PFSK-1 (cell line): ENCODE data around the gene ZBED5.

Experiments used
- FOXP2 ChIP-seq: optimal IDR thresholded peaks from 2 replicates; pipeline ENCODE3; 2011; ENCODE audit warnings: borderline replicate concordance, control low read depth, inconsistent platforms; ENCODE audit not compliant: insufficient read depth; ENCODE audit errors: extremely low read length, extremely low read depth
- POLR2AphosphoS5 ChIP-seq: IDR thresholded peaks from 2 replicates; pipeline ENCODE4 v1.6.1; 2012; ENCODE audit warnings: low read depth, mild to moderate bottlenecking, control low read depth, low read length, moderate library complexity
- SIN3A ChIP-seq: IDR thresholded peaks from 2 replicates; pipeline ENCODE4 v1.6.1; 2012; ENCODE audit warnings: mild to moderate bottlenecking, low read length, moderate library complexity, borderline replicate concordance; ENCODE audit not compliant: insufficient read depth
- TAF1 ChIP-seq: IDR thresholded peaks from 2 replicates; pipeline ENCODE4 v1.6.1; 2012; ENCODE audit warnings: low read length, control low read depth, borderline replicate concordance; ENCODE audit not compliant: insufficient read depth
- TF ChIP-seq, protein P1 (sequence below), 2 experiments: IDR thresholded peaks; 2 replicates each; pipeline versions ENCODE4 v1.6.1 to v1.8.0; 2011 to 2012; ENCODE audit warnings: low read depth in 2 of 2, low read length in 2 of 2, control low read depth in 1 of 2, inconsistent platforms in 1 of 2, mild to moderate bottlenecking in 1 of 2, moderate library complexity in 1 of 2; ENCODE audit not compliant: insufficient read depth in 1 of 2

ZBED5 gene

GRCh38 chr11:10856689-10857458 lies 979 bp downstream of the ZBED5 start:
- TF ChIP-seq TAF1 (no peak), SIN3A (no peak), POLR2AphosphoS5 (no peak), FOXP2 (no peak)
- TF ChIP-seq, protein P1, sequence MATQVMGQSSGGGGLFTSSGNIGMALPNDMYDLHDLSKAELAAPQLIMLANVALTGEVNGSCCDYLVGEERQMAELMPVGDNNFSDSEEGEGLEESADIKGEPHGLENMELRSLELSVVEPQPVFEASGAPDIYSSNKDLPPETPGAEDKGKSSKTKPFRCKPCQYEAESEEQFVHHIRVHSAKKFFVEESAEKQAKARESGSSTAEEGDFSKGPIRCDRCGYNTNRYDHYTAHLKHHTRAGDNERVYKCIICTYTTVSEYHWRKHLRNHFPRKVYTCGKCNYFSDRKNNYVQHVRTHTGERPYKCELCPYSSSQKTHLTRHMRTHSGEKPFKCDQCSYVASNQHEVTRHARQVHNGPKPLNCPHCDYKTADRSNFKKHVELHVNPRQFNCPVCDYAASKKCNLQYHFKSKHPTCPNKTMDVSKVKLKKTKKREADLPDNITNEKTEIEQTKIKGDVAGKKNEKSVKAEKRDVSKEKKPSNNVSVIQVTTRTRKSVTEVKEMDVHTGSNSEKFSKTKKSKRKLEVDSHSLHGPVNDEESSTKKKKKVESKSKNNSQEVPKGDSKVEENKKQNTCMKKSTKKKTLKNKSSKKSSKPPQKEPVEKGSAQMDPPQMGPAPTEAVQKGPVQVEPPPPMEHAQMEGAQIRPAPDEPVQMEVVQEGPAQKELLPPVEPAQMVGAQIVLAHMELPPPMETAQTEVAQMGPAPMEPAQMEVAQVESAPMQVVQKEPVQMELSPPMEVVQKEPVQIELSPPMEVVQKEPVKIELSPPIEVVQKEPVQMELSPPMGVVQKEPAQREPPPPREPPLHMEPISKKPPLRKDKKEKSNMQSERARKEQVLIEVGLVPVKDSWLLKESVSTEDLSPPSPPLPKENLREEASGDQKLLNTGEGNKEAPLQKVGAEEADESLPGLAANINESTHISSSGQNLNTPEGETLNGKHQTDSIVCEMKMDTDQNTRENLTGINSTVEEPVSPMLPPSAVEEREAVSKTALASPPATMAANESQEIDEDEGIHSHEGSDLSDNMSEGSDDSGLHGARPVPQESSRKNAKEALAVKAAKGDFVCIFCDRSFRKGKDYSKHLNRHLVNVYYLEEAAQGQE (IDR thresholded peaks at IDR 0.05; ENCODE audit: insufficient read depth in 1 of 2, low read depth in 2 of 2, low read length in 2 of 2), result no peak

GRCh38 chr11:10855295-10855694 lies 2.6 kb downstream of the ZBED5 start:
- TF ChIP-seq SIN3A (no peak), POLR2AphosphoS5 (no peak), FOXP2 (no peak), TAF1 (no peak)
- TF ChIP-seq, protein P1 (IDR thresholded peaks at IDR 0.05; ENCODE audit: insufficient read depth in 1 of 2, low read depth in 2 of 2, low read length in 2 of 2), result no peak

GRCh38 chr11:10847960-10848860 lies 9.6 kb downstream of the ZBED5 start:
- TF ChIP-seq TAF1, result no peak
- no peak for TF ChIP-seq FOXP2
- no peak for TF ChIP-seq POLR2AphosphoS5
- TF ChIP-seq SIN3A, result no peak
- TF ChIP-seq, protein P1 (IDR thresholded peaks at IDR 0.05; ENCODE audit: insufficient read depth in 1 of 2, low read depth in 2 of 2, low read length in 2 of 2), result no peak

- TF ChIP-seq TAF1 (no peak), POLR2AphosphoS5 (no peak), SIN3A (no peak), FOXP2 (no peak)
- TF ChIP-seq, protein P1 (IDR thresholded peaks at IDR 0.05; ENCODE audit: insufficient read depth in 1 of 2, low read depth in 2 of 2, low read length in 2 of 2), result no peak
Observed at GRCh38 chr11:10846660-10847059, 11.2 kb downstream of the ZBED5 start.
